Posterior cingulate gyrus (tissue), 11 donors: ENCODE results near the gene CCR5.
"Not testable (repeated sequence)": the region's sequence is repeated elsewhere in the genome, so short reads cannot be mapped to it uniquely, and the experiment has no call there.

Experiments
- DNase-seq, 10 donors: peaks; one replicate each; pipeline versions ENCODE4 v3.0.0 to v3.0.0-alpha.2; 2020 to 2021; ENCODE audit warnings: mixed read lengths in 3 of 10
- intact Hi-C: fragments of 100-400 bp; cut with DNase I; formaldehyde crosslinking; loops from one replicate; pipeline ENCODE4 v1.15.1; 2023

Gene CCR5

DNA sequence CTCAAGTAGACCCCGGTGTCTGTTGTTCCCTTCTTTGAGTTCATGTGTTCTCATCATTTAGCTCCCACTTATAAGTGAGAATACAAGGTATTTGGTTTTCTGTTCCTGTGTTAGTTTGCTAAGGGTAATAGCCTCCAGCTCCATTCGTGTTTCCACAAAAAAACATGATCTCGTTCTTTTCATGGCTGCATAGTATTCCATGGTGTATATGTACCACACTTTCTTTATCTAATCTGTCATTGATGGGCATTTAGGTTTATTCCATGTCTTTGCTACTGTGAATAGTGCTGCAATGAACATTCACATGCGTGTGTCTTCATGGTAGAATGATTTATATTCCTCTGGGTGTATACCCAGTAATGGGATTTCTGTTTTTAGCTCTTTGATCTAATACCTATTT lies 32.2 kb downstream of the CCR5 start:
- DNase-seq, intact Hi-C loops: not testable (repeated sequence)

DNA sequence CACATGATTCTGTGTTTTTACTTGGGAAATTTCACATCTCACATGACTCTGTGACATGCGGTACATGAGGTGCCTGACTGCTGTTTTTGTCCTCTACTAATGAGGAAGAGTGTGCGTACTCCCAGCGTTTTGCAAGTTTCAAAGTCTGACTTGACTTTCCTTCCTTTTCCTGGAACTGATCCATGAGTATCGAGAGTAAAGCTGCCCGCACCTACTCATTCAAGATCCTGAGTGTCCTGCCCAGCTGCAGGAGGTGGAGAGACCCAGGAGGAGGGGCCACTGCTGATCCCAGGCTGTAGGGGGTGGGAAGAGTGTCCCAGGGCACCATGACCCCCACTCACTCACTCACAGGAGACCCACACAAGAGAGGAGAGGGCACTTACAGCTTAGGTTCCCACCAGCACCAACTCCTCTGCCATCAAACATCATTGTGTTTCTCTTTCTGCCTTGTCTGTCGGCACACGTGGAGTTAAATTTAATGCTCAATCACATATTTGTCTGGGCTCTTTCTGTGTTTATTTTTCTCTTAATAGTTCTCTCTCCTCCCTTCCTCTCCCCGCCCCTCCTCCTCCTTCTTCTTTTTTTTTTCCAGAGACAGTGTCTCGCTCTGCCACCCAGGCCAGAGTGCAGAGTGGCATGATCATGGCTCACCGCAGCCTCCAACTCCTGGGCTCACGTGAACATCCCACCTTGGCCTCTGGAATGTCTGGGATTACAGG lies 34.7 kb downstream of the CCR5 start:
- DNase-seq, result no peak
- intact Hi-C loops, result no loop called here

GRCh38 chr3:46406443-46406787 lies 35.7 kb downstream of the CCR5 start:
- DNase-seq, result no peak
- intact Hi-C loops, result no loop called here

- peak in 1 of 10 donors; percentile 23 for DNase-seq
- intact Hi-C loops, result no loop called here
These were observed 36.3 kb downstream of the CCR5 start, which contains the start of the genes CCR5AS and CCRL2 for GRCh38 chr3:46406788-46407611. Gene CCR5AS, minus strand, starts transcription at chr3:46407066. Gene CCRL2, plus strand, starts transcription at chr3:46407259. Its CDS starts 821 bp downstream, at chr3:46408080.

DNA sequence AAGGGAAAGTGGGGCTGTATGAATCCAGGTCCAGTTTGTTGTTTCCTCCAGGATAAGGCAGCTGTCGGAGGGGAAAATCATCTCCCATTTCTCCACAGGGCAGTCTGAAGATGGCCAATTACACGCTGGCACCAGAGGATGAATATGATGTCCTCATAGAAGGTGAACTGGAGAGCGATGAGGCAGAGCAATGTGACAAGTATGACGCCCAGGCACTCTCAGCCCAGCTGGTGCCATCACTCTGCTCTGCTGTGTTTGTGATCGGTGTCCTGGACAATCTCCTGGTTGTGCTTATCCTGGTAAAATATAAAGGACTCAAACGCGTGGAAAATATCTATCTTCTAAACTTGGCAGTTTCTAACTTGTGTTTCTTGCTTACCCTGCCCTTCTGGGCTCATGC lies 37.2 kb downstream of the CCR5 start:
- peak in 3 of 10 donors; percentile 33 to 73 (median 50) for DNase-seq
- intact Hi-C loops, result no loop called here

GRCh38 chr3:46408853-46409252 lies 38.1 kb downstream of the CCR5 start:
- intact Hi-C loops, result no loop called here

GRCh38 chr3:46409739-46410489 lies 39.2 kb downstream of the CCR5 start:
- peak in 9 of 10 donors; percentile 16 to 94 (median 61) for DNase-seq
- intact Hi-C loops, result no loop called here

More at GRCh38 chr3:46408853-46409252, 38.1 kb downstream of the CCR5 start:
- DNase-seq, result no peak

DNA sequence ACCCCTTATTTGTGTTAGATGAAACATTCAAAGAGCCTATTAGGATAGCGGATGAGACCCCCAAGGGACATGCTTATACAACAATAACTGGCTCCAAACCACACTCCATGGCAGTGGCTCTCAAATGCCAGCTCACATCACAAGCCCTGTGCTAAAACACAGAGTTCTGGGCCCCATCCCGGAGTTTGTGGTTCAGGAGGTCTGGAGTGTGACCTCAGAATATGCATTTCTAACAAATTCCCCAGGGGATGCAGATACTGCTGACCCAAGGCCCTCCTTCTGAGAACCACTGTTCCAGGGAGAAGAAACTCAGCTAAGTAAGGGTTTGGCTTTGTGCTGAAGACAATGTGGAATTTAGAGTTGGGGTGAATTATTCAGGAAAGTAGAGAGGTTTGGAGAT lies 39.9 kb downstream of the CCR5 start:
- no peak for DNase-seq
- intact Hi-C loops, result no loop called here

DNA sequence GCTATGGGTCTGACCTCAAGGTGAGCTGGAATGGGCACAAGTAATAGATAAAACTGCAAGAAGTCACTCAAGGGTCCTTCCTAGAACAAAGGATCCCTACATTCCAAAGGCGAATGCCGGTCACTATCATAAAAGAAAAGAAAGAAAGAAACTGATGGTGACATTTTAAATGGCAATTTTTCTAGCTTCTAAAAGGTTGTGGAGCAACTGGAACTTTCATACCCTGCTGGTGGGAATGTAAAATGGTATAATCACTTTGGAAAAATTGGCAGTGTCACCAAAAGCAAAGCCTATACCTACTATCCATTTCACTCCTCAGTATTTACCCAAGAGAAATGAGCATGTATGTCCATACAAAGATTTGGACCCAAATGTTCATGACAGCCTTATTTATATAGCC lies 40.5 kb downstream of the CCR5 start:
- no peak for DNase-seq
- intact Hi-C loops, result no loop called here

GRCh38 chr3:46412786-46413298 lies 42.1 kb downstream of the CCR5 start:
- no peak for DNase-seq
- intact Hi-C loops, result no loop called here

DNA sequence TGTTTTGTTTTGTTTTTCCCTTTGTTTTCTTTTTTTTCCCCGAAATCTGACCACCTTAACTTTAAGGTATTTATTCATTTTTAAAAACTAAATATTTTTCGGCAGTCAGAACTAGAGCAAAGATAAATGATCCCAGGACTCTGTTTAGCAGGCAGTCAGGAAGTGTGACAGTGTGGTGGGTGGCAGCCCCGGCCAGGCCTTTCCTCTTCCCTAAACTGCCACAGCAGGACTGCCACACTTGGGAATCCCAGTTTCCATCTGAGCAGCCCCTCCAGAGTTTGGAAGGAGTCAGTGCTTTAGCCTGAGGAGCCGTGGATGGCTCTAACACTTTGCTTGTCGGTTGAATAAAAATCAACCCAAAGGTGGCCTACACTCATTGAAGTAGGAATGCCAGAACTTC lies 43.2 kb downstream of the CCR5 start:
- intact Hi-C loops, result no loop called here
- peak in 1 of 10 donors; percentile 37 for DNase-seq

GRCh38 chr3:46414739-46415138 lies 44.0 kb downstream of the CCR5 start:
- intact Hi-C loops, result no loop called here
- DNase-seq, result peak in 1 of 10 donors; percentile 11

DNA sequence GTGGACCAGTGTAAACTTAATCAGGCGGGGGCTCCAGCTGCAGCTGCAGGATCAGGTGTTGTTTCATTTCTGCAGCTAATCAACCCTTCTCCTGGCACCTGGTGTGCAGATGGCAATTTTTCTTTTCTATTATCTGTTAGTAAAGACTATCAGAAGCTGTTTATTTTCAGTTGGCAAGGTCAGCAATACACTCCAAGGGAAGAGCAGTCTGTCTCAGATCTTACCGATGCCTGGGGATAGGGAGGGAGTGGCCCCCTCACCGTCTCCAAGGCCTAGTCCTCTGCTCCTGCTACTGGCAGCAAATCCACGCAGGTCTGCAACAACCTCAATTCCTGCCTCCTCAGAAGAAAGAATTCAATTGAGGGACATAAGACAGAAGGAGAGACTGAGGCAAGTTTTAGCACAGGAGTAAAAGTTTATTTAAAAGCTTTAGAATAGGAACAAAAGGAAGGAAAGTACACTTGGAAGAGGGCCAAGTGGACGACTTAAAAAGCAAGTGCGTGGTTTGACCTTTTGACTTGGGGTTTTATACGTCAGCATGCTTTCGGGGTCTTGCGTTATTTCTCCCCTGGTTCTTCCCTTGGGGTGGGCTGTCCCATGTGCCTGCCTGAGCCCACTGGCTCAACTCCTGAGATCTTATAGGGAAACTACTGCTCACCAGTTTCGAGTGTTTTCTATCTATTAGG lies 45.5 kb downstream of the CCR5 start:
- intact Hi-C loops, result no loop called here
- peak in 1 of 10 donors; percentile 31 for DNase-seq

DNA sequence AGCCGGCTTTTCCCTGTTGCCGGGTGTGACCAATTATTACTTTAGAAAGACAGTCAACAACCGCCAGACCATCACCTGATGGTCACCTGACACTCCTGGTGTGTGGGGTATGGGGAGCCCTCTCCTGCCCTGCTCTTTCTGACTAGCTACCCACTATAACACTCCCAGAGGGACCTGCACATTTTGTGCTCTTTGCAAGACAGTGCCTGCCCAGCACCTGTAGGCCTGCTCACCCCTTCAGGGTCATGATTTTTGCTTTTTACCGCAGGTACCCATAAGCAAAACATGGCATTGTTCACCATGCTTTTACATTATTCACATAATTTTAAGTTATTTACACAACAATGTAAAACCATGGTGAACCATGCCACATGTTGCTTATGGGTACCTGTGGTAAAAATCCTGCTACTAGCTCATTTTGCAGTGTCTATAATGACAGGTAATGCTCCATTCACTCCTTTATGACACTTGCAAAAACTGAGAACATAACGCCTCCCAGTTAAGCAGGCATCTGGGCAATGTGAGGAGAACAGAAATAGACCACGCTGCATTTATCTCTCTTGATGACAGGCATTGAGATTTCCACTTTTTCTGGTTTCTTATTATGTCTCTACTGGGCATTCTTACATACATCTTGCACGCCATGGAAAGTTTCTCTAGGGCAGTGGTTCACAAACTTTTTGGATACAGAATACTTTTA lies 46.2 kb downstream of the CCR5 start:
- intact Hi-C loops, result no loop called here
- DNase-seq, result peak in 1 of 10 donors; percentile 3

GRCh38 chr3:46417841-46418611 lies 47.3 kb downstream of the CCR5 start:
- intact Hi-C loops, result no loop called here
- DNase-seq, result peak in 1 of 10 donors; percentile 24

- peak in 1 of 10 donors; percentile 22 for DNase-seq
- intact Hi-C loops, result no loop called here
These were observed 49.1 kb downstream of the CCR5 start for GRCh38 chr3:46419816-46420215.

GRCh38 chr3:46420931-46421330 lies 50.2 kb downstream of the CCR5 start:
- intact Hi-C loops, result no loop called here
- DNase-seq, result peak in 1 of 10 donors; percentile 48

DNA sequence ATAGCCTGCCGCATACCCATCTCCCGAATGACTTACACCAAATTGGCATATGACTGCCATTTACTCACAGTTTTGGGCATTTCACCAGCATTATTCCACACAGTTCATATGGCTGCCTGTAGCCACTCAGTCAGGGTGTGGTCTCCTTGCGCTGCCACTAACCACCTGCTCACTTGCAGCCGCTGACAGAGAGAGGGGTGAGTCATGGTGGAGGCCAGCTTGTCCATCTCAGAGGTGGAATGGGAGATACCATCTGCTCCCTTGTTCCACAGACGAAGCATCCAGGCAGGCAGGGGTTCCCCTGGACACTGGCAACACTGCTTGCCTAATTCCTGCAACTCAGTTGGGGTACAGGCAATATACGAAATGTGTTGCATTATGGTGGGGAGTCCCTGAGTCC lies 51.9 kb downstream of the CCR5 start:
- intact Hi-C loops, result no loop called here
- DNase-seq, result peak in 3 of 10 donors; percentile 28 to 86 (median 75)

GRCh38 chr3:46423588-46423987 lies 52.8 kb downstream of the CCR5 start:
- DNase-seq, result peak in 2 of 10 donors; percentile 30 to 84
- intact Hi-C loops, result no loop called here
